HCT116 (cell line): ENCODE measurements around the gene KDSR.

ENCODE experiments used
- CTCF ChIP-seq, 3 experiments: fragments of 200-600 bp in 1 of 3; sonication (generic) in 1 of 3; IDR thresholded peaks in 2 of 3; conservative IDR thresholded peaks in 1 of 3; 2 replicates each; pipeline ENCODE4 v1.5.1; 2012 to 2017; ENCODE audit warnings: low read depth in 2 of 3, low read length in 2 of 3, antibody characterized with exemption in 1 of 3, borderline replicate concordance in 1 of 3, control low read depth in 1 of 3, mild to moderate bottlenecking in 1 of 3, mixed read lengths in 1 of 3, mixed run types in 1 of 3, moderate library complexity in 1 of 3; ENCODE audit not compliant: insufficient read depth in 1 of 3
- EZH2 ChIP-seq: fragments of 200-600 bp; sonication (generic); IDR thresholded peaks from 2 replicates; pipeline ENCODE4 v1.6.1; 2017; ENCODE audit warnings: antibody characterized with exemption, mixed run types
- EZH2phosphoT487 ChIP-seq: fragments of 200-600 bp; IDR thresholded peaks from 2 replicates; pipeline ENCODE4 v1.6.1; 2018; ENCODE audit warnings: antibody characterized with exemption, borderline replicate concordance
- POLR2A ChIP-seq: IDR thresholded peaks from 2 replicates; pipeline ENCODE4 v1.7.0; 2011; ENCODE audit warnings: borderline replicate concordance; ENCODE audit not compliant: insufficient read depth, insufficient read length; ENCODE audit errors: extremely low read depth
- POLR2AphosphoS5 ChIP-seq: IDR thresholded peaks from 2 replicates; pipeline ENCODE4 v1.6.1; 2011; ENCODE audit warnings: mild to moderate bottlenecking, low read depth, low read length, moderate library complexity
- RAD21 ChIP-seq: IDR thresholded peaks from 2 replicates; pipeline ENCODE4 v1.6.1; 2012; ENCODE audit warnings: low read depth, mild to moderate bottlenecking
- REST ChIP-seq: IDR thresholded peaks from 2 replicates; pipeline ENCODE4 v1.6.1; 2012; ENCODE audit warnings: low read depth
- SIN3A ChIP-seq: IDR thresholded peaks from 2 replicates; pipeline ENCODE4 v1.6.1; 2012; ENCODE audit warnings: low read depth
- TCF7L2 ChIP-seq: IDR thresholded peaks from 2 replicates; pipeline ENCODE4 v1.7.0; 2011; ENCODE audit warnings: borderline replicate concordance, inconsistent platforms; ENCODE audit not compliant: insufficient read depth, insufficient read length; ENCODE audit errors: extremely low read depth
- ZNF274 ChIP-seq: fragments of 200-500 bp; sonication (Bioruptor generic); IDR thresholded peaks from 2 replicates; pipeline ENCODE4 v1.6.1; 2014; ENCODE audit warnings: mild to moderate bottlenecking, low read depth, low read length, inconsistent platforms

GRCh38 chr18:63373161-63373560, 6.2 kb upstream of the KDSR start:
- TF ChIP-seq CTCF (IDR thresholded peaks at IDR 0.05 in 2 of 3, conservative IDR thresholded peaks at IDR 0.05 in 1 of 3; ENCODE audit: borderline replicate concordance in 1 of 3, insufficient read depth in 1 of 3, low read depth in 2 of 3, low read length in 2 of 3), result no peak
- no peak for TF ChIP-seq ZNF274
- no peak for TF ChIP-seq EZH2
- no peak for TF ChIP-seq EZH2phosphoT487
- no peak for TF ChIP-seq POLR2A
- no peak for TF ChIP-seq REST
- TF ChIP-seq RAD21, result no peak
- TF ChIP-seq POLR2AphosphoS5, result no peak
- TF ChIP-seq SIN3A, result no peak
- no peak for TF ChIP-seq TCF7L2
